Right hindlimb (tissue), 1 donor: ENCODE data around the gene CERT1.
"Not testable (repeated sequence)": the region's sequence is repeated elsewhere in the genome, so short reads cannot be mapped to it uniquely, and the experiment has no call there.

ENCODE experiments used
- DNase-seq: peaks from one replicate; pipeline ENCODE4 v3.0.0-alpha.2; 2018

Gene CERT1

DNA sequence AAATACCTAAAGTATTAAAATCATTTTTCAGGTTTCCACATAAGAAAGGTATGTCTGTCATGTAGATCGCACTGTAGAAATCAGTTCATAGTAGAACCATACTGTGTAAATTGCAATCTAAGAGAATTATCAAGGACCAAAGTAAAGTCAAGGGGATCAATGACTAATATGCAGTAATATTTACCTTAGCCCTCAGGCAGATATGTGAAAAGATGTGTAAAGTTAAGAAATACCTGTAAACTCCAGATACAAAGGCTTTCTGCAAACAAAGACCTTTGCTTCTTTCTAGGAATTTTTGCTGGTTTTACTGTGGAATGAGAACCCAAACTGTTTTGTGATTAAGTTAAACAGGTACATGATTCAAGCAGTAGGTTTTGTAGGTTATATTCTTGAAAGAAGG lies 11.8 kb upstream of the CERT1 start:
- no peak for DNase-seq

DNA sequence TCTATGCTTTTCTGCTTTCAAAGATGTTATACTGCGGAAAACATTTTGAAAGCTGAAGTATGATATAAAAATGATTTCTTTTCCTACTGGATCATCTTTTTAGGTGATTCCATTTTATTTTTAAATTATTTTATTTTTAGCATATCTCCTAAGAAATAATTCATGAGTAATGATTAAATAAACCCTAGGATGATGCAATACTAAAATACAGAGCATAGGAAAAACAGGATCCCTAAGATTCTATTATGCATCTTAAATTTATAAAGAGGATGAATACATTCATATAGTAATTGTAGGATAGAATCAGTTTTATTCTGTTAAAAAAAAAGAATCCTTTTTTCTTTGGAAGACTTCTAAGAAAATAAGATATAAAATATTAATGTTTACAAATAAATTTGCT lies 11.1 kb upstream of the CERT1 start:
- DNase-seq, result no peak

DNA sequence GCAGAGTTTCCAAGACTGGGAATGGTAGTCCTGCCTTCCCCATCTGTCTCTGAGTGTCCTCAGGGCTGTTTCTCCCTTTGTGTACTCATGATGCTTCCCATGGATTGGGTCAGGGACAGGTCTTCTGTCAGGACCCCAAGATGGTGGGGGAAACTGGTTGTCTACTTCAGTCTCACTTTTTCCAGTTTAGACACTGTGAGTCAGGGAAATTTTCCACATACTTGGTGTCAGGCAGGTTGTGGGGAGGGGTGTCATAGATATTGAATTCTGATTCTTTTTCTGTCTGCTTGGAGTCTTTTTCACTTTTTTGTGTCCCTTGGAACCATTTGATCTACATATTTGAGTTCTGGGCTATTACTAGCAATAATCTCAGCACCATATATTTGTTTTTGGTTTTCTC lies 10.6 kb upstream of the CERT1 start:
- no peak for DNase-seq

DNA sequence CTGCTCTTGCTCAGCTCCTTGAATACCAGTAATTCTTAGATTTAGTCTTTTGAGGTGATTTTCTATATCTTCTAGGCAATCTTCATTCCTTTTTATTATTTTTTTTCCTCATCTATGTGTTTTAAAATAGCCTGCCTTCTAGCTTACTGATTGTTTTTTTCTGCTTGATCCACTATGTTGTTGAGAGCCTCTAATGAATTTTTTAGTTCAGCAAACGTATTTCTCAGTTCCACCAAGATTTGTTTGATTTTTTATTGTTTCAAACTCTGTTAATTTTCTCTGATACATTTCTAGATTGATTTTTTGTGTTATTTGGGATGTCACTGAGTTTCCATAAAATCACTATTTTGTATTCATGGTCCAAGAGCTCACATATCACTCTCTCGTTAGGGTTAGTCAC lies 9.8 kb upstream of the CERT1 start:
- no peak for DNase-seq

DNA sequence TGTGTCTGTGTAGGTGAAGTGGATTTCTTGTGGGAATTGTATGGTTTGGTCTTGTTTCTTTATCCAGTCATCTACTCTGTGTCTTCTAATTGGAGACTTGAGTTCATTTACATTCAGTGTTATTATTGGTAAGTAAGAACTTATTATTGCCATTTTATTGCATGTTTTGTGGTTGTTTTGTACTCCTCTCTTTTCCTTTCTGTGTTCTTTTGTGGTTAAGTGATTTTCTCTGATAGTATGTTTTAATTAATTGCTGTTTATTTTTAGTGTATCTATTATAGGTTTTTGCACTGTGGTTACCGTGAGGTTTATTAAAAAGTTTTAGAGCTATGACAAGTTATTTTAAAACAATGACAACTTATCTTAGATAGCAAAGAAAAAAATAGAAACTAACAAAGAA lies 8.3 kb upstream of the CERT1 start:
- no peak for DNase-seq

DNA sequence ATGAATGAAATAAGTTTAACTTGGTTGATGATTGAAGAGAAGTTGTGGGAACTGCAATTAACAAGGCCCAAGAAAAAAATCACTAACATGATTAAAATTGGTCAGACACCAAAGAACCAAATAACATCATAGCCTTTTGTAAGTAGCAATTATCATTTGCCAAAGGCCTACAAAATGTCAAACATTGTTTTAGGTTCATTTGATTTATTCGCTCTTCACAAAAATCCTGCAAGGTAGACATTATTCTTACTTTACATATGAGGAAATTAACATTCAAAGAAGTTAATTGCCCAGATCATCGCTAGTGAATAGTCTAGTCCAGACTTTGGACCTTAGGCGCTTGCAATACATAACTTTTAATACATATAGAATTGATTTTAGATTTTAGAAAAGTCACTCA lies 2.9 kb upstream of the CERT1 start:
- DNase-seq, result no peak

DNA sequence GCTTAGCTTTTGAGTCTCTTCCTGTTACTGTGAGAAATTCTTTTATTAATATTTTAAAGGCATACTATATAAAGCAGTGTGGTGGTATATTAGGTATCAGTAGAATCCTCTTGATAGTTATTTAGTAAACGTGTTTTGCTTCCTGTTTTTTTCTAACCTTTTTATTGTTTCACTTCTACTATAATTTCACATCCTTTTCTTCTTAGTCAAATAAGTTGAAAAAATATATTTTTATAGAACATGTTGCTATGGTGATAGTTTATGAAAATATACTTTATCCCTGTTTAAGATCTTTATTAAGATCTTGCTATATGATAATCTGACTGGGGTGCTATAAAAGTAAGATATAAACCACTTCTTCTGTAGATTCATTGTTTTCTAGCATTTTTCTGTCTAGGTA lies 2.4 kb upstream of the CERT1 start:
- DNase-seq, result no peak

DNA sequence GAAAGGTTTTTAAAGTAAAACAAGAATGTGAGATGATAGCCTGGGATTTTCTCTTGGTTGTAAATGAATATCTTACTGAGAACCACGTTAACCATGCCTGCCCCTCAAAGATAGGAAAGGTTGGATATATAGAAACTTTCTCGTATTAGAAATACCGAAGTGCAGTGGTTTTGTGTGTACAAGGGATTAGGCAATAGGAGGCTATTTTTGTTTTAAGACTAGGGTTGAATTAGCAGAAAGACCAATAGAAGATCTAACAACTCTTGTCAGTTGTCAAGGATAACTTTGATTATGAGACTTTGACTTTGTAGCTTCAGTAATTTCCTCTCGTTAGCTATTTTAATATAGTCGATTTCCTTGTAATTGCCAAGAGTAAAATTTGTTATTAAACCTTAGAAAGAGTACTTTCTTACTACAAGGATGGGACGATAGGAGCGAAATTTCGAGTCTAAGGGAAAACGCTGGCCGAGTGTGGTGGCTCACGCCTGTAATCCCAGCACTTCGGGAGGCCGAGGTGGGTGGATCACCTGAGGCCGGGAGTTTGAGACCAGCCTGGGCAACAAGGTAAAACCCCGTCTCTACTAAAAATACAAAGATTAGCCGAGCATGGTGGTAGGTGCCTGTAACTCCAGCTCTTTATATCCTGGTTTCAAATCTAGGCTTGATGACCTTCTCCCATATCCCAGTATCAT lies 1.1 kb upstream of the CERT1 start:
- no peak for DNase-seq

DNA sequence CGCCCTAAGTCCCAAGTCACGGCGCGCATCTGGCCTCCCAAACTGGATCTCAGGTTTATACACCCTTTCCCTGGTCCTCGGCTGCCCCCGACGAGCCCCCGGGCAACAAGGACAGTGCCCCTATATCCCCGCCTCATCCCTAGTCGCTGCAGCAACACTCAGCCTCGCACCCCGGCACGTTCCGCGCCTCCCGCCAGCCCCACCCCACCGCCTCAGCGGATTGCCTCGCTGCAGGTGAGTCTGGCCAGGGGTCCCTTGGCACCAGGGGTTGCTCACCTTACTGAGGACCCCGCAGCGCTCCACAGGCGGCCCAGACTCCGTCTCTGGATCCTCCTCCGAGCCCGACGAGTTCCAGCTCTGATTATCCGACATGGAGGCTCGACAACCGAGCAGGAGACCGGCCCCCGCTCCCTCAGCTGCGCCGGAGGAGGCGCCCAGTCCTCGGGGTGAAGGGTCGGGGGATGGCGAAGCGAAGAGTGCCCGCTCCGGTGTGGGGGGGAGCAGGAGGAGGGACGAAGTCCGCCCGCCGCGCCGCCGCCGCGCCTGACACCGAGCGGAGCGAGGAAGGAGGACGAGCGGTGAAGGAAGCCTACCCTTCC lies 494 bp downstream of the CERT1 start:
- peak; percentile 62 for DNase-seq

DNA sequence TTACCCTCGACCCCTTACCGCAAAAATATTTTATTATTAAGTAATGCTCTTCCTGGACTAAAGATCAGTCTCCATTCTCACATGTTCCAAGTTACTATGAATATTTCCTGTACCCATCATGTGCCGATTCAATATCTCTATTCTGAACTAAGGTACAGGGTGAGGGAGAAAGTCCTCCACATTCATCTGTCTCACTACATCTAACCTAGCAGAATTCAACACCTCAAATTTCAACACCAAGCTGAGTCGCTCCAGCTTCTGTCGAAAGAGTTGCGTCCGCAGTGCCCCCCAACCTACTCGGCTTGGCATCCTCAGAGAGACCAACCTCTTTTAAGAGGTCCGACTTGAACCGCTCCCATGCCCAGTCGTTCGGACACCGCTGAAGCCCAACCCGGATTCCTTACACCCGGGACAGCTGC lies 1.0 kb downstream of the CERT1 start:
- DNase-seq, result no peak

DNA sequence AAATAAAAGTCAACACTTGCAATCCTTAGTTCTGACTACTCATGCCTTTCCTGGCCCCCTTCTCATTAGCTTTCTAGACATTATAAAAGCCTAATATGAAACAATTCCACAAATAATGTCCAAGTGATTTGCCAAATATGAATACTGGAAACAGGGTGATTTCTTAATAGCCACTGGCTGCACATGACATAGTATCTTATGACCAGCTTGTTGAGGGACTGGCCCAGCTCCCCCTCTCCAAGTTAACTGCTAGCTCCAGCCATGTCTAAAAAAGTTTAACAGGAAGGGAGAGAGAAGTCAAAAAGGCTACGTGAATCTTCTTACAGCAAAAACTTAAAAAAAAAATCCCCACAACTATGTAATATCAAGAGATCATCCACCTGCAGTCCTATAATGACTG lies 1.5 kb downstream of the CERT1 start:
- no peak for DNase-seq

DNA sequence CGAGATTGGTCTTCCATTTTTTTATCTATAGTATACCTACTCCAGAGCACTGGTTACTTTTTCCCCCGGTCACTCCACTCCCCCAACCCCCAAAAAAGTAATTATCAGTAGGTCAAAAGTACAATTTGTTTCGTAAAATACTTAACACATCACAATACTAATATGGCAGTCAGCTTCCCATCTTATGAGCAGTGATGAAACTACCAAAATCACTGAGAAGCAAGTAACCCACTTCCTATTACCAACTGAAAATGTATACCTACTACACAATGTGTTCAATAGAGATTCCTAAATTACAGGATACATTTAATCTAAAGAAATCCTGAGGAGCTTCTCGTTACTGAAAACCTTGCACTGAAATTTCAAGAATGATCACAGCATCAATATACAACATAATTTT lies 1.9 kb downstream of the CERT1 start:
- DNase-seq, result no peak

DNA sequence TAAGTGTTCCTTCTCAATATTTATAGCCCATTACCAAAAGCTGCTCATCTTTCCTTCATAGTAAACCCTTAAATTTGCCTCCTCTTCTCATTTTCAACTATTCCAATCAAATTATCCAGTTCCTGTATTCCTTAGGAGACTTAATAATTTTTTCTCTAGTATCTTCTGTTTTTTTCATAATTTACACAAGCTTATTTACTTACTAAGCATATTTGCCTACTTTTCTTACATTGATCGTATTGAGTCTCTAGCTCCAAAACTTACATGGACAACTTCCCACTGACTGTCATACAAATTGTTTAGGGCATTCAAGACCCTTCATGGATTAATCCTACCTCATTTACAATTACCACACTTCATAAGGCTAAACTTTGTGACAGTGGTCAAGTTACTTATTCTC lies 3.6 kb downstream of the CERT1 start:
- DNase-seq, result no peak

DNA sequence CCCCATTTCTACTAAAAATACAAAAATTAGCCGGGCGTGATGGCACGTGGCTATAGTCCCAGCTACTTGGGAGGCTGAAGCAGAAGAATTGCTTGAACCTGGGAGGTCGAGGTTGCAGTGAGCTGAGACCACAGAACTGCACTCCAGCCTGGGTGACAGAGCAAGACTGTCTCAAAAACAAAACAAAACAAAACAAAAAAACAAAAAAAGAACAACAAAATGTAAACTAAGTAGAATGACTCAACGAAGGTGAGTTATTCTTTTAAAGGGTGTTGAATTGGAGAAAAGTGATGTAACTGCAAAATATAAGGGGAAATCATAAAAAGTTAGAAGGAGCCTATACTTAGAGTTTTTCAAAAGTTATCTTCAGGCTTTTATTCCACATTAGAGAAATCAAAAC lies 6.3 kb downstream of the CERT1 start:
- DNase-seq, result not testable (repeated sequence)

DNA sequence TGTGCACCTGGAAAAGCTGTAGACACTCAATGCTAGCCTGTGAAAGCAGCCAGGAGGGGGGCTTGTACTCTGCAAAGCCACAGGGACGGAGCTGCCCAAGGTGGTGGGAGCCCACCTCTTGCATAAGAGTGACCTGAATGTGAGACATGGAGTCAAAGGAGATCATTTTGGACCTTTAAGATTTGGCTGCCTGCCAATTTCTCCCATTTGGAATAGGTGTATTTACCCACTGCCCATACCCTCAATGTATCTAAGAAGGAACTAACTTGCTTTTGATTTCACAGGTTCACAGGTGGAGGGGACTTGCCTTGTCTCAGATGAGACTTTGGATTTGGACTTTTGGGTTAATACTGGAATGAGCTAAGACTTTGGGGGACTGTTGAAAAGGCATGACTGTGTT lies 12.6 kb downstream of the CERT1 start:
- DNase-seq, result not testable (repeated sequence)

DNA sequence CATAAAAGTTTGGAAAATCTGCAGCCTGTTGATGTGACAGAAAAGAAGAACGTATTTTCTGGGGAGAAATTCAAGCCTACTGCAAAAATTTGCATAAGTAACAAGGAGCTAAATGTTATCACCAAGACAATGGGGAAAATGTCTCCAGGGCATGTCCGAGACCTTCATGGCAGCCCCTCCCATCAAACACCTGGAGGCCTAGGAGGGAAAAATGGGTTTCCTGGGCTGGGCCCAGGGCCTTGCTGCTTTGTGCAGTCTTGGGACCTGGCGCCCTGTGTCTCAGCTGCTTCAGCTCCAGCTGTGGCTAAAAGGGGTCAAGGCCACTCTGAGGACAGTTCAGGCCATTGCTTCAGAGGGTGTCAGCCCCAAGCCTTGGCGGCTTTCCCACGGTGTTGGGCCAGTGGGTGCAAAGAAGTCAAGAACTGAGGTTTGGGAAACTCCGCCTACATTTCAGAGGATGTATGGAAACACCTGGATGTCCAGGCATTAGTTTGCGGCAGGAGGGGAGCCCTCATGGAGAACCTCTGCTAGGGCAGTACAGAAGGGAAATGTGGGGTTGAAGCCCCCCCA lies 13.1 kb downstream of the CERT1 start:
- no peak for DNase-seq

DNA sequence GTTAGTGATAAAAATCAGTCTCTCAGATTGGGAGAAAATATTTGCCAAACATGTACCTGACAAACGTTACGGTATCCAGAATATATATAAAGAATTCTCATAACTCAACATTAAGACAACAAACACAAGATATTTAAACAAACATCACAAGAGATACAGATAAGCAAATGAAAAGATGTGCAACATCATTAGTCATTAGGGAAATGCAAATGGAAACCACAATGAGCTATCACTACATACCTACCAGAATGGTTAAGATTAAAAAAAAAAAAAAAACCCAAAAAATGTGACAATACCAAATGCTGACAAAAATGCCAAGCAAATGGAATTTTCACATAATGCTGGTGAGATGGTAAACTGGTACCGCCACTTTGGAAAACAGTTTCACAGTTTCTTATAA lies 15.4 kb downstream of the CERT1 start:
- DNase-seq, result no peak

DNA sequence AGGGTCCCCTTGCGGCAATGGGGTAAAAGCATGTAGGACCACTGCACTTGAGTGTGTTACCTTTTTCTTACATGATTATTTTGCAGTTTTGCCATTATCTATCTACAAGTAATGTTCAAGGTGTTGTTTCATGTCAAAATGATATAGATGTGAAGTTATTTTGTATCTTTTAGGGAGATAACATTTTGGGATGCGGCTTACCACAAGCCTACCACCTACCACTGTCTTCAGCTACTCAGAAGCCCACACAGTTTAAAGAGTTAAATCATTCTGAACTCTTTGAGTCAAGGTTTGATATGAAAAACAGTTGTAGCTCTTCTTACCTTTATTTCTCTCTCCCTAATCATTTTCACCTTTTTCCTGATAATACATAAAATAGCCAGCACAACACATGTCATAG lies 19.8 kb downstream of the CERT1 start:
- DNase-seq, result no peak

DNA sequence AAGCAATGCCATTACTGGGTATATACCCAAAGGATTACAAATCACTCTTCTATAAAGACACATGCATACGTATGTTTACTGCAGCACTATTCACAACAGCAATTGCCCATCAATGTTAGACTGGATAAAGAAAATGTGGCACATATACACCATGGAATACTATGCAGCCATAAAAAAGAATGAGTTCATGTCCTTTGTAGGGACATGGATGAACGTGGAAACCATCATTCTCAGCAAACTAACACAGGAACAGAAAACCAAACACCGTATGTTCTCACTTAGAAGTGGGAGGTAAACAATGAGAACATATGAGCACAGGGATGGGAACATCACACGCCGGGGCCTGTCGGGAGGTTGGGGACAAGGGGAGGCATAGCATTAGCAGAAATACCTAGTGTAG lies 21.6 kb downstream of the CERT1 start:
- DNase-seq, result not testable (repeated sequence)

DNA sequence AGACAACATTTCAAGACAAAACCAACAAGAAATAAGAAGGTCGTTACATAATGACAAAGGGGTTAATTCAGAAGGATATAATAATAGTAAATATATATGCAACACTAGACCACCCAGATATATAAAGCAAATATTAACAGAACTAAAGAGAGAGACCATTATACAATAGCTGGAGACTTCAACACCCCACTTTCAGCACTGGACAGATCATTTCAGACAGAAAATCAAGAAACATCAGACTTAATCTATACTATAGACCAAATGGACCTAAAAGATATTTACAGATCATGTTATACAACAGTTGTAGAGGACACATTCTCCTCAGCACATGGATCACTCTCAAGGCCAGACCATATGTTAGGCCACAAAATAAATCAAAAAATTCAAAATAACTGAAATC lies 26.8 kb downstream of the CERT1 start:
- DNase-seq, result no peak

DNA sequence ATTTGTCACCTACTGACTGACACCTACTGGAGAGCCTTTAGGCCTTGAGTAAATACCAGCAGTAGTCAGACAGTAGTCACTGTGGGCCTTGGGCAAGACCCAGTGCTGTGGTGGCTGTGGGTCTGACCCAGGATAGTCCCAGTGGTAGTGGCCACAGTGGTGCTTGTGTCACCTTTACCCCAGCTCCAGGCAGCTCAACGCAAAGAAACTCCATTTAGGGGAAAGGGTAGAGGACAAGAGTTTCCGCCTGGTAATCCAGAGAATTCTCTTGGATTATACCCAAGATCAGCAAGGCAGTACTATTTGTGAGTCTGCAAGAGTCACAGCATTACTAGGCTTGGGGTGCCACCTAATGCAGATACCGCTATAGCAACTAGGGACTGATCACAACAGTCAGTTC lies 28.9 kb downstream of the CERT1 start:
- no peak for DNase-seq

DNA sequence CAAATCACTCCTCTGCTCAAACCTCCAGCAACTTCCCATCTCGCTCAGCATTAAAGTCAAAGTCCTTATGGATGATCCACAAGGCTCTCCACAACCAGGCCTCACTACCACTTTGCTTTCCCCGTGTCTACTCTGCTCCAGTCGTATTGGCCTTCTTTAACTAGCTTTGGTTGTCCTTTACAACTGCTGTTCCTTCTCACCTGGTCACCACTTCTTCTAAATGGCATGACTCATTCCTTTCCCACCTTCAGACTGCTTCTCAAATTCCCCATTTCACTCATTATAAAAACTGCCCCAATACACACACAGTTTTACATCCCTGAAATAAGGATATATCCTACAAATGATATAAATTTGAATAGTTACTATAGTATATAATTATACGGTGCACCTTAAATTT lies 30.4 kb downstream of the CERT1 start:
- no peak for DNase-seq

DNA sequence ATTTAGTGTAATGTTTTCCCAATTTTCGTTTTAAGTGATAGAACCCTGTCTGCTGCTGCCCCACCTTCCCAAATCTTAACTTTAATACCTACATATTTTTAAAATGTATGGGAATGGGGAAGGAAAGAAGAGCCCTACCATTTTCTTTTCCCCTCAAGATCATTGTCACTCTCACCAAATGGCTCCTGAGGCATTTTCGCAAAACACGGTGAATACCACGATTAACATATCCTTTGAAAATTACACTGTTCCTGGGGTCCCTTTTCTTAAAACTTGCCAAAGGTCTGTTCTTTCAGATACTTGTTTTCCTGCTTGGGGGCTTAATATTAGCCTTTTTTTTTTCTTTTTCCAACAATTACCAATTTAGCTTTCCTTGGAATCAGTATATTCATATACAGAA lies 36.1 kb downstream of the CERT1 start:
- no peak for DNase-seq

DNA sequence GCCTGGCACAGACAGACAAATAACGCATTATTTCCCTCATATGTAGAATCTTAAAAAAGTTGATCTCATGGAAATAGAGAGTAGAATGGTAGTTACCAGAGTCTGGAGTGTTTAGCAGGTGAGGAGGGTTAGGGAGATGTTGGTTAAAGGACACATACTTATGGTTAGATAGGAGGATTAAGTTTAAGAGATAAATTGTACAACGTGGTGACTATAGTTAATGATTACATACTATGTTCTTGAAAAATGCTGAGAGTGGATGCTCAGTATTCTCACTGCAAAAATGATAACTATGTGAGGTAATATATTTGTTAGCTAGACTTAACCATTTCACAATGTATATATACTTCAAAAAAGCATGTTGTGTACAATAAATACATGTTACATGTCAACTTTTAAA lies 38.0 kb downstream of the CERT1 start:
- DNase-seq, result no peak

DNA sequence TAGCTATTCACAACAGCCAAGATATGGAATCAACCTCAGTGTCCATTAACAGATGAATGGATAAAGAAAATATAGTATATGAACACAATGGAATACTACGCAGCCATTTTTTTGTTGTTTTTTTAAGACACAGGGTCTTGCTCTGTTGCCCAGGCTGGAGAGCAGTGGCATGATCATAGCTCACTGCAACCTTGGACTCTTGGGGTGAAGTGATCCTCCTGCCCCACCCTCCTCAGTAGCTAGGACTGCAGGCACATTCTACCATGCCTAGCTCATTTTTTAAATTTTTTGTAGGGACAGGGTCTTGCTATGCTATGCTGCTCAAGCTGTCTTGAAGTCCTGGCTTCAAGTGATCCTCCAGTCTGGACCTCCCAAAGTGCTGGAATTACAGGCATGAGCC lies 38.5 kb downstream of the CERT1 start:
- no peak for DNase-seq
